Smooth muscle cell (in vitro differentiated cells): ENCODE results near the gene CFAP410. TPM values are rescaled to one million over a fixed set of nuclear protein-coding genes. Genes with fewer than 3 reads are reported as not detected.
"Not testable (repeated sequence)": the region's sequence is repeated elsewhere in the genome, so short reads cannot be mapped to it uniquely, and the experiment has no call there.

ENCODE experiments used
- DNase-seq: peaks from one replicate; lab custom pipeline; 2025; ENCODE audit not compliant: unreplicated experiment; lab: John Stamatoyannopoulos, UW
- H2AFZ ChIP-seq: fragments of 200-600 bp; sonication (generic); 2 replicates; pipeline ENCODE4 v1.6.0; 2016; ENCODE audit warnings: antibody characterized with exemption, low read depth, mild to moderate bottlenecking
- H3F3A ChIP-seq: fragments of 200-600 bp; sonication (generic); 2 replicates; pipeline ENCODE4 v1.6.0; 2017; ENCODE audit warnings: antibody characterized with exemption, low read depth
- H3K27ac ChIP-seq: fragments of 200-600 bp; sonication (generic); 2 replicates; pipeline ENCODE4 v1.5.1; 2016; ENCODE audit warnings: low read depth, mild to moderate bottlenecking
- H3K27me3 ChIP-seq: fragments of 200-600 bp; sonication (generic); 2 replicates; pipeline ENCODE4 v1.6.1; 2016; ENCODE audit warnings: low read depth, mild to moderate bottlenecking
- H3K36me3 ChIP-seq: fragments of 200-600 bp; sonication (generic); 2 replicates; pipeline ENCODE4 v1.5.1; 2016; ENCODE audit warnings: low read depth
- H3K4me1 ChIP-seq: fragments of 200-600 bp; sonication (generic); 2 replicates; pipeline ENCODE4 v1.5.1; 2016; ENCODE audit warnings: low read depth
- H3K4me2 ChIP-seq: fragments of 200-600 bp; sonication (generic); 2 replicates; pipeline ENCODE4 v1.6.0; 2016; ENCODE audit warnings: mild to moderate bottlenecking
- H3K4me3 ChIP-seq: fragments of 200-600 bp; sonication (generic); 2 replicates; pipeline ENCODE4 v1.5.1; 2016; ENCODE audit warnings: mild to moderate bottlenecking
- H3K79me2 ChIP-seq: fragments of 200-600 bp; sonication (generic); 2 replicates; pipeline ENCODE4 v1.6.0; 2016; ENCODE audit warnings: low read depth, mild to moderate bottlenecking
- H3K9ac ChIP-seq: fragments of 200-600 bp; sonication (generic); 2 replicates; pipeline ENCODE4 v1.6.0; 2016; ENCODE audit warnings: low read depth
- H3K9me3 ChIP-seq: fragments of 200-600 bp; sonication (generic); replicated peaks from 2 replicates; pipeline ENCODE4 v1.5.1; 2016; ENCODE audit warnings: low read depth
- H4K20me1 ChIP-seq: fragments of 200-600 bp; sonication (generic); 2 replicates; pipeline ENCODE4 v1.6.0; 2016; ENCODE audit warnings: low read depth
- CTCF ChIP-seq: fragments of 200-600 bp; sonication (generic); IDR thresholded peaks from 2 replicates; pipeline ENCODE4 v1.5.1; 2017; ENCODE audit warnings: borderline replicate concordance, mild to moderate bottlenecking, antibody characterized with exemption; ENCODE audit not compliant: insufficient read depth, poor library complexity, severe bottlenecking
- WGBS: methylation state at CpG from one replicate; pipeline ENCODE4 v1.1.7; 2016; ENCODE audit warnings: low lambda C conversion rate; 5-methylcytosine and 5-hydroxymethylcytosine counted together
- polyA plus RNA-seq: library from polyadenylated mRNA; unstranded; fragments of >200 nt; fragmentation: Nextera tagmentation; extraction: Ambion mirVana; gene quantifications from 2 replicates; pipeline ENCODE4 v1.2.1, GENCODE V29; 2016
- total RNA-seq: library from RNA; depleted of rRNA; stranded (reverse); fragments of >200 nt; gene quantifications from 2 replicates; pipeline ENCODE4 v1.2.3, GENCODE V29; 2014

The CFAP410 gene
- total and polyA plus RNA-seq, 2 experiments from 2014 or later = 6.5 to 21.7 TPM

GRCh38 chr21:44363278-44363677, 24.1 kb upstream of the CFAP410 start:
- no peak for TF ChIP-seq CTCF
- 93% methylated on average over 1 of the region's 1 CpG for WGBS
- no peak for DNase-seq

GRCh38 chr21:44361903-44362302, 22.7 kb upstream of the CFAP410 start:
- not testable (repeated sequence) for H3K79me2 ChIP-seq, H4K20me1 ChIP-seq, H3K9me3 ChIP-seq, H3K27ac ChIP-seq, H3K9ac ChIP-seq, H3K4me1 ChIP-seq, DNase-seq, H3K36me3 ChIP-seq, H2AFZ ChIP-seq, H3F3A ChIP-seq, H3K4me2 ChIP-seq, H3K27me3 ChIP-seq, H3K4me3 ChIP-seq
- 88% methylated on average over 5 of the region's 5 CpGs for WGBS

More at GRCh38 chr21:44363278-44363677, 24.1 kb upstream of the CFAP410 start:
- Histone ChIP-seq H3K79me2 (no peaks in the 10 kb centered on the region), H3K9ac (no peak overlapping the region), H3K9me3 (no peaks in the 10 kb centered on the region), H3F3A (no peaks in the 10 kb centered on the region), H2AFZ (no peak overlapping the region), H3K27me3 (no peaks in the 10 kb centered on the region), H3K36me3 (no peaks in the 10 kb centered on the region), H3K4me3 (no peak overlapping the region), H3K4me2 (no peak overlapping the region), H4K20me1 (no peaks in the 10 kb centered on the region), H3K4me1 (no peaks in the 10 kb centered on the region), H3K27ac (no peak overlapping the region)

GRCh38 chr21:44360159-44360558, 21.0 kb upstream of the CFAP410 start:
- no peaks in the 10 kb centered on the region for H3K79me2 ChIP-seq
- no peak overlapping the region for H3K27ac ChIP-seq
- no peaks in the 10 kb centered on the region for H3K9me3 ChIP-seq
- H3K4me1 ChIP-seq = no peaks in the 10 kb centered on the region
- H3K4me2 ChIP-seq = no peak overlapping the region
- H2AFZ ChIP-seq = no peak overlapping the region
- H3K9ac ChIP-seq = no peak overlapping the region
- no peak overlapping the region for H3K4me3 ChIP-seq
- no peaks in the 10 kb centered on the region for H3K36me3 ChIP-seq
- no peak for DNase-seq
- no peaks in the 10 kb centered on the region for H4K20me1 ChIP-seq
- H3F3A ChIP-seq = no peaks in the 10 kb centered on the region
- WGBS = 73% methylated on average over 8 of the region's 8 CpGs
- no peaks in the 10 kb centered on the region for H3K27me3 ChIP-seq
- TF ChIP-seq CTCF = no peak

GRCh38 chr21:44359396-44359795, 20.2 kb upstream of the CFAP410 start:
- DNase-seq = no peak
- WGBS = 96% methylated on average over 8 of the region's 8 CpGs
- no peak for TF ChIP-seq CTCF
- H3K79me2 ChIP-seq = no peaks in the 10 kb centered on the region
- H3K4me3 ChIP-seq = no peak overlapping the region
- H3K36me3 ChIP-seq = no peaks in the 10 kb centered on the region
- no peak overlapping the region for H3K27ac ChIP-seq
- no peaks in the 10 kb centered on the region for H3K27me3 ChIP-seq
- H3K9me3 ChIP-seq = no peaks in the 10 kb centered on the region
- H2AFZ ChIP-seq = no peak overlapping the region
- no peaks in the 10 kb centered on the region for H4K20me1 ChIP-seq
- no peaks in the 10 kb centered on the region for H3F3A ChIP-seq
- H3K4me2 ChIP-seq = no peak overlapping the region
- no peak overlapping the region for H3K9ac ChIP-seq
- H3K4me1 ChIP-seq = no peaks in the 10 kb centered on the region
